Ovary (tissue), 3 donors: ENCODE data around the gene GDF11.

ENCODE experiments used
- CTCF ChIP-seq, 3 donors: fragments of 450-650 bp in 2 of 3; fragments of 200-600 bp in 1 of 3; IDR thresholded peaks; one replicate each; pipeline versions ENCODE4 v1.5.1 to v1.8.0; 2016 to 2022; ENCODE audit warnings: antibody characterized with exemption in 3 of 3, mild to moderate bottlenecking in 1 of 3
- POLR2A ChIP-seq: fragments of 450-650 bp; IDR thresholded peaks from one replicate; pipeline ENCODE4 v1.6.1; 2017; ENCODE audit warnings: antibody characterized with exemption, mild to moderate bottlenecking, moderate library complexity
- donor health status: DM: no; HTN: no; CAD: no.

GRCh38 chr12:55736076-55736475, 6.8 kb upstream of the GDF11 start:
- no peak for TF ChIP-seq CTCF (IDR thresholded peaks at IDR 0.05)
- TF ChIP-seq POLR2A, result no peak
